ENCODE measurements around the gene SDHA.
A peak's percentile ranks its signal among the peaks of the same experiment; 100 is the strongest.
"Not testable (repeated sequence)": the region's sequence is repeated elsewhere in the genome, so short reads cannot be mapped to it uniquely, and the experiment has no call there.

Gene SDHA

DNA sequence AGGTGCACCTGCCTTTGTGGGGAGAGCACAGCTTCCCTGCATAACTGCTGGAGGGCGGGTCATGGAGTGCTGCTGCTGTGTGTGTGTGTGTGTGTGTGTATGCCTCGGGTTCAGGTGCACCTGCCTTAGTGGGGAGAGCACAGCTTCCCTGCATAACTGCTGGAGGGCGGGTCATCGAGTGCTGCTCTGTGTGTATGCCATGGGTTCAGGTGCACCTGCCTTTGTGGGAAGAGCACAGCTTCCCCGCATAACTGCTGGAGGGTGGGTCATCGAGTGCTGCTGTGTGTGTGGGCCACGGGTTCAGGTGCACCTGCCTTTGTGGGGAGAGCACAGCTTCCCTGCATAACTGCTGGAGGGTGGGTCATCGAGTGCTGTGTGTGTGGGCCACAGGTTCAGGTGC, 84.3 kb downstream of the SDHA start:
- peak; percentile 58 for DNase-seq

DNA sequence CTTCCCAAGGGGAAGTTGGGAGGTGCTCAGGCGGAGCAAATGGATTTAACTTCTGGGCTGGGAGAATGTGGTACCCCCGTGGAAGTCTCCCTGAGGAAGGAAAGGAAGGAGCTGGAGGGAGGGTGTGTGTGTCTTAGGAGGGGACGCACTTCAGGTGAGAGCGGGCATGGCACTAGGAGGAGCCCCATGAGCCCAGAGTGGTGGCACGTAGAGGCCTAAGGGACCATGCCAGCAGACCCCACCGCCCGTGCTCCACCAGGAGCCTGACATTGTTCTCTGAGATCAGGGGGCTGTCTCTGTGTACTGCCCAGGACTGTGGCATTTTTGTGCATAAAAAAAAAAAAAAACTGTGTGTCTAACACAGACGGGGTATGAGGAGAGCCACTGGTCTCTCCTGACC, 84.8 kb downstream of the SDHA start:
- no peak for DNase-seq

DNA sequence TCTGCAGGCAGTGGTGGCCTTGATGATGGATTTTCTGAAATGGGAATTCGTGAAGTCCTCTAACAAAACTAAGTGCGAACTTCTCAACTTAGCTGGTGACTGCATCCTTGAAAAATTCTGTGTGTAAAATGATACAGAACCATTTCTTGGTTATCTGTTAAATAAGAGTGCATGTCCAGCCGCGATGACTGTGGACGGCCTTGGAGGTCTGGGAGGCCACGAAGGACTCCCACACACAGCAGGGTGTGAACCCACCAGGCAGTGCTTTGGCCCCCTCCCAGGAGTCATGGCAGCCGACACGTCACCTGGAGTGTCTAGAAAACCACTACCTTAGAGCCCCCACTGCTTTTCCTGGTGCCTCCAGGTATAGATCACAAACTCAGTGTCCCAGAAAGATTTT, 85.6 kb downstream of the SDHA start:
- DNase-seq = not testable (repeated sequence)

DNA sequence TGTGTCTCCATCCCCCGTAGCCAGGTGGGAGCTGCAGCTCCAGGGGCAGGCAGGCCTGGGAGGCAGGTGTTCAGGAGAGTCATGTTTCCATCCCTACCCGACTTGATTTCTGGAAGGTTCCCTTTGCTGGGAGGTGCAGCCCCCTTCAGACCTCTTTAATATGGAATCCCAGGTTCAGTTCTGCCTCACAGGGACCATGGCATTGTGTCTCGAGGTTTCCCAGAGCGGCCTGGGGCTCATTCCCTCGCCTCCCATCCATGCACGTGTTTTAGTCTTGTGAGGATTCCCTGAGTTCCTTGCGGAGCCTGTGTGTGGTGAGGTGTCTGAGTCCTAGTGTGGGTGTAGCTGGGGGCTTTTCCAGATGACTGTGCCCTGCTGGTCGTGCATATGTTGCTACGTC, 86.9 kb downstream of the SDHA start:
- DNase-seq = no peak

DNA sequence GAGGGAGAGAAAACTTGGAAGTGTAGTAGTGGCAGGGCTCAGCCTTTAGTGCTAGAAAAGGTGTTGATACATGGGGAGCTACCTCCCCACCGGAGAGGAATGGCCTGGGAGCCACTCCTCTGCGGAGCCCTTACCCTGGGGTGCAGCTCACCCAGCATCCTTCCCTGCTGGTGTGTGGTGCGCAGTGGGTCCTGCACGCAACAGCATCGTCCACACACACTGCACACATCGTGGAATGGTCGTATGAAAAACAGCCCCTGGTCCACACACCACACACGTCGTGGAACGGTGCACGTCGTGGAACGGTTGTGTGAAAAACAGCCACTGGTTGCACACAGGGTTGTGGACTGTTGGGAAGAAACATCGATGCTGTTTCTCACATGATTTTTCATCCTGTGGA, 87.3 kb downstream of the SDHA start:
- DNase-seq = no peak

DNA sequence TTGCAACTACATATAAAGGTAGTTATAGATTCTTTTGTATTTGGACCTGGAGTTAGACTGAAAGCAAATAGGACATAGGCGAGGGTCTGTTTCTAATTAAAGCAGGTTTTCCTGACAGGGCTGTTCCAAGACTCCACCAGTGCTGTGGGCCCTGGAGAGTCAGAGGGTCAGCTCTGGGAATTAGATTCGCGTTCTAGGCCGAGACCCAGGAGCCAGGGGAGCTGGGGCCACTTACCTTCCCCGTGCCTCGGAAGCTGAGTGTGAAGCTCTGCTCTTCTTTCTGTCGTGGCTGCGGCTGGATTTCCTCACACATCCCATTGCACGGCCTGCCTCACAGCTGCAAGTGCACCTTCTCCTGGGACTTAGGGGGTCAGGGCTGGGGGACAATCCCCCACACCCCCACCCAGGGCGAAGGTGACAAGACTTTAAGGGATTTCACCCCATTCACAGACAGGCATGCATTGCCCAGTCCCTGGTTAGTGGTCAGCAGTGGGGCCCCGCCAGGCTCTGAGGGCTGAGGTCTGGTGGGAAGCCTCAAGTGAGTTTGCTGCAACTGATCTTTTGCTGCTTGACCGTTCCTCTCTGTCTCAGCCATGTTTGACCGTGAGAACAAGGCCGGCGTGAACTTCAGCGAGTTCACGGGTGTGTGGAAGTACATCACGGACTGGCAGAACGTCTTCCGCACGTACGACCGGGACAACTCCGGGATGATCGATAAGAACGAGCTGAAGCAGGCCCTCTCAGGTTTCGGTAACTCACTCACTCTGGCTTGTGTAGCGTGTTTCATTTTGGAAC, 88.1 kb downstream of the SDHA start:
- DNase-seq = no peak
